Activated CD8-positive, alpha-beta memory T cell treated with anti-CD3 and anti-CD28 coated beads, Interleukin-2, amount 50 U/mL, for 1 hour (primary cell): ENCODE data around the gene PCAT7.
"Not testable (repeated sequence)": the region's sequence is repeated elsewhere in the genome, so short reads cannot be mapped to it uniquely, and the experiment has no call there.

ENCODE experiments used
- DNase-seq: peaks from one replicate; pipeline ENCODE4 v3.0.0-alpha.2; 2020; ENCODE audit errors: extremely low read depth

The PCAT7 gene

GRCh38 chr9:94563548-94563947 lies 8.7 kb downstream of the PCAT7 start:
- DNase-seq, result no peak

- not testable (repeated sequence) for DNase-seq
Observed at GRCh38 chr9:94564279-94564678, 9.4 kb downstream of the PCAT7 start.

- DNase-seq, result no peak
Observed at GRCh38 chr9:94566550-94566949, 11.7 kb downstream of the PCAT7 start.

GRCh38 chr9:94567271-94567670 lies 12.4 kb downstream of the PCAT7 start:
- no peak for DNase-seq

- DNase-seq, result no peak
Observed at GRCh38 chr9:94568250-94568889, 13.5 kb downstream of the PCAT7 start.

GRCh38 chr9:94568972-94569712 lies 14.3 kb downstream of the PCAT7 start:
- no peak for DNase-seq

- DNase-seq, result no peak
Observed at GRCh38 chr9:94576131-94576530, 21.2 kb downstream of the PCAT7 start.

- DNase-seq, result no peak
Observed at GRCh38 chr9:94577036-94577435, 22.2 kb downstream of the PCAT7 start.

GRCh38 chr9:94577571-94577970 lies 22.7 kb downstream of the PCAT7 start:
- DNase-seq, result no peak

GRCh38 chr9:94581728-94582127 lies 26.8 kb downstream of the PCAT7 start:
- no peak for DNase-seq

GRCh38 chr9:94584555-94584954 lies 29.7 kb downstream of the PCAT7 start:
- no peak for DNase-seq

- DNase-seq, result no peak
Observed at GRCh38 chr9:94586316-94586715, 31.4 kb downstream of the PCAT7 start.

- no peak for DNase-seq
Observed at GRCh38 chr9:94586814-94587213, 31.9 kb downstream of the PCAT7 start.

- no peak for DNase-seq
Observed at GRCh38 chr9:94588681-94589080, 33.8 kb downstream of the PCAT7 start.

GRCh38 chr9:94591046-94591545 lies 36.2 kb downstream of the PCAT7 start:
- not testable (repeated sequence) for DNase-seq

GRCh38 chr9:94591876-94592275 lies 37.0 kb downstream of the PCAT7 start:
- DNase-seq, result no peak

GRCh38 chr9:94592683-94593082 lies 37.8 kb downstream of the PCAT7 start:
- DNase-seq, result not testable (repeated sequence)

- no peak for DNase-seq
Observed at GRCh38 chr9:94593459-94594345, 38.8 kb downstream of the PCAT7 start, which contains the start of gene FBP2. Gene FBP2, minus strand, starts transcription at chr9:94593824. Its CDS starts 98 bp downstream, at chr9:94593726.

GRCh38 chr9:94599102-94599501 lies 44.2 kb downstream of the PCAT7 start:
- no peak for DNase-seq

- no peak for DNase-seq
Observed at GRCh38 chr9:94600258-94600657, 45.4 kb downstream of the PCAT7 start.

- DNase-seq, result no peak
Observed at GRCh38 chr9:94600715-94601114, 45.8 kb downstream of the PCAT7 start.

GRCh38 chr9:94602666-94603065 lies 47.8 kb downstream of the PCAT7 start:
- DNase-seq, result no peak
